Measurements from ENCODE around the gene TLNRD1.

- TF ChIP-seq CTCF (IDR thresholded peaks at IDR 0.05) (no peak), POLR2A (IDR thresholded peaks at IDR 0.05) (no peak)
Observed at GRCh38 chr15:81038975-81039607, 38.4 kb downstream of the TLNRD1 start.

Measured in thyroid gland (tissue), 4 donors.